ENCODE measurements around the gene NCS1.

NCS1 gene

GRCh38 chr9:130172161-130172857, at the start of gene NCS1:
Gene NCS1, plus strand, starts transcription at chr9:130172404. Its CDS starts 260 bp downstream, at chr9:130172664.
- DNase-seq, result no peak

GRCh38 chr9:130122456-130122855, 49.7 kb upstream of the NCS1 start:
- no peak for DNase-seq

- no peak for DNase-seq
Measured at GRCh38 chr9:130124085-130124860, 47.9 kb upstream of the NCS1 start.

GRCh38 chr9:130126721-130127433, 45.3 kb upstream of the NCS1 start:
- DNase-seq, result no peak

- DNase-seq, result no peak
Measured at GRCh38 chr9:130128251-130128650, 44.0 kb upstream of the NCS1 start.

GRCh38 chr9:130128733-130129431, 43.3 kb upstream of the NCS1 start:
- DNase-seq, result no peak

GRCh38 chr9:130129432-130130061, 42.7 kb upstream of the NCS1 start:
- no peak for DNase-seq

- no peak for DNase-seq
Measured at GRCh38 chr9:130132746-130133145, 39.5 kb upstream of the NCS1 start.

- DNase-seq, result no peak
Measured at GRCh38 chr9:130137081-130137640, 35.0 kb upstream of the NCS1 start.

GRCh38 chr9:130137641-130138081, 34.5 kb upstream of the NCS1 start:
- DNase-seq, result no peak

- DNase-seq, result no peak
Measured at GRCh38 chr9:130138171-130138653, 34.0 kb upstream of the NCS1 start.

- DNase-seq, result no peak
Measured at GRCh38 chr9:130138791-130139190, 33.4 kb upstream of the NCS1 start.

- DNase-seq, result no peak
Measured at GRCh38 chr9:130139251-130139650, 33.0 kb upstream of the NCS1 start.

GRCh38 chr9:130140706-130141105, 31.5 kb upstream of the NCS1 start:
- DNase-seq, result no peak

GRCh38 chr9:130142056-130142455, 30.1 kb upstream of the NCS1 start:
- no peak for DNase-seq

GRCh38 chr9:130142641-130143040, 29.6 kb upstream of the NCS1 start:
- no peak for DNase-seq

- DNase-seq, result no peak
Measured at GRCh38 chr9:130143279-130143893, 28.8 kb upstream of the NCS1 start.

- DNase-seq, result no peak
Measured at GRCh38 chr9:130143958-130144366, 28.2 kb upstream of the NCS1 start.

- DNase-seq, result no peak
Measured at GRCh38 chr9:130144703-130145102, 27.5 kb upstream of the NCS1 start.

- DNase-seq, result no peak
Measured at GRCh38 chr9:130145658-130146057, 26.5 kb upstream of the NCS1 start.

- DNase-seq, result no peak
Measured at GRCh38 chr9:130147198-130147597, 25.0 kb upstream of the NCS1 start.

GRCh38 chr9:130147910-130148309, 24.3 kb upstream of the NCS1 start:
- DNase-seq, result no peak
